CD14-positive monocyte (primary cell): Measurements from ENCODE around the gene LCN9. TPM values are rescaled to one million over a fixed set of nuclear protein-coding genes. Genes with fewer than 3 reads are reported as not detected.
"Not testable (repeated sequence)": the region's sequence is repeated elsewhere in the genome, so short reads cannot be mapped to it uniquely, and the experiment has no call there.

Source experiments
- DNase-seq, 3 donors: peaks; one replicate each; pipeline ENCODE4 v3.0.0-alpha.2; 2011 to 2022
- H2AFZ ChIP-seq: 2 replicates; pipeline ENCODE4 v1.6.0; 2012; ENCODE audit warnings: mild to moderate bottlenecking, low read depth, low read length, inconsistent platforms; ENCODE audit not compliant: insufficient read depth, poor library complexity, severe bottlenecking
- H3K27ac ChIP-seq, 2 donors: 1 replicate in 1 of 2; 2 replicates in 1 of 2; pipeline ENCODE4 v1.5.1; 2012 to 2013; ENCODE audit warnings: low read length in 2 of 2, control low read depth in 1 of 2, inconsistent platforms in 1 of 2, low read depth in 1 of 2, mild to moderate bottlenecking in 1 of 2
- H3K27me3 ChIP-seq, 2 donors: one replicate each; pipeline versions ENCODE4 v1.6.0 to v1.6.1; 2011 to 2013; ENCODE audit warnings: low read length in 2 of 2; ENCODE audit not compliant: control insufficient read depth in 2 of 2, insufficient read depth in 2 of 2
- H3K36me3 ChIP-seq, 2 donors: replicated peaks in 1 of 2; 1 replicate in 1 of 2; 2 replicates in 1 of 2; pipeline versions ENCODE4 v1.5.1 to v1.6.1; 2012 to 2013; ENCODE audit warnings: low read length in 2 of 2, control low read depth in 1 of 2, inconsistent platforms in 1 of 2, mild to moderate bottlenecking in 1 of 2; ENCODE audit not compliant: insufficient read depth in 2 of 2, control insufficient read depth in 1 of 2
- H3K4me1 ChIP-seq, 2 donors: 1 replicate in 1 of 2; 2 replicates in 1 of 2; pipeline versions ENCODE4 v1.5.1 to v1.6.1; 2012 to 2013; ENCODE audit warnings: low read length in 2 of 2, control low read depth in 1 of 2, inconsistent platforms in 1 of 2, mild to moderate bottlenecking in 1 of 2, moderate library complexity in 1 of 2; ENCODE audit not compliant: insufficient read depth in 2 of 2, control insufficient read depth in 1 of 2
- H3K4me2 ChIP-seq: replicated peaks from 2 replicates; pipeline ENCODE3; 2012; ENCODE audit warnings: low read length, moderate library complexity, mild to moderate bottlenecking; ENCODE audit not compliant: poor library complexity, severe bottlenecking; ENCODE audit errors: extremely low read depth
- H3K4me3 ChIP-seq, 3 experiments: fragments of 200-600 bp in 1 of 3; sonication (generic) in 1 of 3; replicated peaks in 1 of 3; 1 replicate in 2 of 3; 2 replicates in 1 of 3; pipeline ENCODE4 v1.5.1; 2011 to 2013; ENCODE audit warnings: low read length in 3 of 3, mild to moderate bottlenecking in 3 of 3, control low read depth in 2 of 3, low read depth in 2 of 3, inconsistent platforms in 1 of 3, moderate library complexity in 1 of 3
- H3K79me2 ChIP-seq: 2 replicates; pipeline ENCODE4 v1.6.0; 2012; ENCODE audit warnings: mild to moderate bottlenecking, control low read depth, inconsistent platforms, low read length, moderate library complexity; ENCODE audit not compliant: insufficient read depth
- H3K9ac ChIP-seq: 2 replicates; pipeline ENCODE4 v1.6.0; 2017; ENCODE audit warnings: low read length, mild to moderate bottlenecking; ENCODE audit not compliant: insufficient read depth, poor library complexity, severe bottlenecking
- H3K9me3 ChIP-seq, 2 donors: replicated peaks in 1 of 2; 1 replicate in 1 of 2; 2 replicates in 1 of 2; pipeline versions ENCODE4 v1.5.1 to v1.6.1; 2012 to 2013; ENCODE audit warnings: low read length in 2 of 2, control low read depth in 1 of 2; ENCODE audit not compliant: control insufficient read depth in 1 of 2, insufficient read depth in 1 of 2
- H4K20me1 ChIP-seq: 2 replicates; pipeline ENCODE4 v1.6.0; 2012; ENCODE audit warnings: mild to moderate bottlenecking, low read length, control low read depth, moderate library complexity; ENCODE audit not compliant: insufficient read depth
- H3K27ac Mint-ChIP-seq, 7 donors: one replicate each; pipeline ENCODE4 v1.8.0; 2020; ENCODE audit warnings: mild to moderate bottlenecking in 7 of 7, mixed read lengths in 7 of 7, moderate library complexity in 6 of 7, inconsistent platforms in 2 of 7
- H3K27me3 Mint-ChIP-seq, 3 donors: one replicate each; pipeline ENCODE4 v1.8.0; 2021 to 2022; ENCODE audit warnings: low read depth in 3 of 3, mild to moderate bottlenecking in 3 of 3, mixed read lengths in 3 of 3, moderate library complexity in 3 of 3, inconsistent platforms in 1 of 3
- H3K36me3 Mint-ChIP-seq, 2 donors: one replicate each; pipeline ENCODE4 v1.8.0; 2020; ENCODE audit warnings: mixed read lengths in 2 of 2, inconsistent platforms in 1 of 2, mild to moderate bottlenecking in 1 of 2
- H3K4me1 Mint-ChIP-seq: one replicate; pipeline ENCODE4 v1.8.0; 2020; ENCODE audit warnings: mild to moderate bottlenecking, mixed read lengths
- H3K4me3 Mint-ChIP-seq, 2 donors: one replicate each; pipeline ENCODE4 v1.8.0; 2020; ENCODE audit warnings: mild to moderate bottlenecking in 2 of 2, mixed read lengths in 2 of 2, moderate library complexity in 1 of 2
- H3K9me3 Mint-ChIP-seq, 7 donors: one replicate each; pipeline ENCODE4 v1.8.0; 2020 to 2022; ENCODE audit warnings: mixed read lengths in 7 of 7, mild to moderate bottlenecking in 6 of 7, moderate library complexity in 6 of 7, inconsistent platforms in 2 of 7
- WGBS: methylation state at CpG from one replicate; pipeline ENCODE4 v1.1.5; 2013; ENCODE audit warnings: missing lambda C conversion rate; ENCODE audit not compliant: insufficient coverage; 5-methylcytosine and 5-hydroxymethylcytosine counted together
- intact Hi-C, 2 donors: fragments of 100-400 bp; cut with micrococcal nuclease; formaldehyde crosslinking; loops; one replicate each; pipeline versions ENCODE4 v1.15.0 to v1.15.1; 2023
- polyA plus RNA-seq, 3 donors: library from polyadenylated mRNA; depleted of rRNA in 1 of 3; unstranded in 2 of 3; stranded (reverse) in 1 of 3; fragments of 300-500 nt in 2 of 3; fragments of >200 nt in 1 of 3; fragmentation: Illumina TruSeq in 2 of 3; gene quantifications; 1 replicate in 2 of 3; 2 replicates in 1 of 3; pipeline ENCODE4 v1.2.3, GENCODE V29; 2012 to 2021
- TF ChIP-seq, protein P1 (sequence below): fragments of 200-600 bp; IDR thresholded peaks from one replicate; pipeline ENCODE4 v1.8.0; 2022; ENCODE audit warnings: antibody characterized with exemption, mild to moderate bottlenecking

The LCN9 gene
- polyA plus RNA-seq, 3 donors = not detected

DNA sequence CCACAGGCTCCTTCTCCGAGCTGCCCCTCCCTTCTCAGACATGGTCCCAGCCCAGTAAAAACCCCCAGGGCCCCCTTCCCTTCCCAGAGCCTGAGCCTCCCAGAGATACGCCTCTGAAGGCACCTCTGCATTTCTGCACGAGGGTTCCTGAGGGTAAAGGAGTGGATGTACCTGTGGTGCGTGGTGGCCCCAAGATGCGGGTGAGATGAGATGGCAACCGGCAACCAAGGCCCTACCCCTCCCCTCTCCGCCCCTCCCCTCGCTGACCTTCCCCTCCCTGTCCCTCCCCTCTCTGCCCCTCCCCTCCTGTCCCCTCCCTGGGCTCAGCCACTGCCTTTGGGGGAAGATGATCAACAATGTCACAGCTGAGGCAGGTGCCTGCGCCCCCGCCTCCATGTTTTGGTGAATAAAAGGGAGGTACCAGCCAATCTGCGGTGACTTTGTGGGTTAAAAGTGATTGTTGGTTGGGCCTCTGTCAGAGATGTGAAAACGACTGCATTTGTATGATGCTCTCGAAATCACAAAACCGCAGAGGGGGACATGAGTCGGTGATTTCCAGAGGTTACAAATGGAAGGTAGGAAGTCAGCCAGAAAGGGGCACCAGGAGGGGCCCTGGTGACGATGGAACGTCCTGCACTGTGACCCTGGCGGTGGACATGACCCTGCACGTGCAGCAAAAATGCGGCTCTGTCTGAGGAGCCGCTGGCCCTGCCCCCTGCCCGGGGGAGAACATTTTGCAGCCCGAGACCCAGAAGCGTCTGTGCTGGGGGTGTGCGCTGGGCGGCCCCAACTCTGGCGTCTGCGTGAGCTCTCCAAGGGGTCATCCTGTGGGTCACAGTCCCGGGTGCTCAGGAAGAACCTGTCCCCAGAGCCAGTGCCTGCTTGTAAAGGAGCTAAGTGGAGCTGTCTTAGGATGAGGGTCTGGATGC is 3.7 kb downstream of the LCN9 start:
- Histone ChIP-seq H3K27ac (no peak overlapping the region), H3K36me3 (no peaks in the 10 kb centered on the region), H3K79me2 (no peaks in the 10 kb centered on the region), H3K4me3 (no peak overlapping the region), H3K9ac (no peak overlapping the region), H3K27me3 (no peaks in the 10 kb centered on the region), H3K4me1 (no peaks in the 10 kb centered on the region), H4K20me1 (no peaks in the 10 kb centered on the region), H3K9me3 (no peaks in the 10 kb centered on the region), H3K4me2 (no peak overlapping the region), H2AFZ (no peak overlapping the region)
- 84% methylated on average over 18 of the region's 29 CpGs for WGBS
- intact Hi-C loops = no loop called here
- Mint-ChIP-seq H3K36me3 (no peaks in the 10 kb centered on the region), H3K27ac (no peak overlapping the region), H3K9me3 (peaks cover 0 to 7% (median 2%) of the 10 kb centered on the region in 7 donors), H3K4me3 (no peak overlapping the region), H3K27me3 (peaks cover 2 to 6% (median 4%) of the 10 kb centered on the region in 3 donors), H3K4me1 (no peaks in the 10 kb centered on the region)
- DNase-seq = no peak
- TF ChIP-seq, protein P1, sequence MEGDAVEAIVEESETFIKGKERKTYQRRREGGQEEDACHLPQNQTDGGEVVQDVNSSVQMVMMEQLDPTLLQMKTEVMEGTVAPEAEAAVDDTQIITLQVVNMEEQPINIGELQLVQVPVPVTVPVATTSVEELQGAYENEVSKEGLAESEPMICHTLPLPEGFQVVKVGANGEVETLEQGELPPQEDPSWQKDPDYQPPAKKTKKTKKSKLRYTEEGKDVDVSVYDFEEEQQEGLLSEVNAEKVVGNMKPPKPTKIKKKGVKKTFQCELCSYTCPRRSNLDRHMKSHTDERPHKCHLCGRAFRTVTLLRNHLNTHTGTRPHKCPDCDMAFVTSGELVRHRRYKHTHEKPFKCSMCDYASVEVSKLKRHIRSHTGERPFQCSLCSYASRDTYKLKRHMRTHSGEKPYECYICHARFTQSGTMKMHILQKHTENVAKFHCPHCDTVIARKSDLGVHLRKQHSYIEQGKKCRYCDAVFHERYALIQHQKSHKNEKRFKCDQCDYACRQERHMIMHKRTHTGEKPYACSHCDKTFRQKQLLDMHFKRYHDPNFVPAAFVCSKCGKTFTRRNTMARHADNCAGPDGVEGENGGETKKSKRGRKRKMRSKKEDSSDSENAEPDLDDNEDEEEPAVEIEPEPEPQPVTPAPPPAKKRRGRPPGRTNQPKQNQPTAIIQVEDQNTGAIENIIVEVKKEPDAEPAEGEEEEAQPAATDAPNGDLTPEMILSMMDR = no peak

DNA sequence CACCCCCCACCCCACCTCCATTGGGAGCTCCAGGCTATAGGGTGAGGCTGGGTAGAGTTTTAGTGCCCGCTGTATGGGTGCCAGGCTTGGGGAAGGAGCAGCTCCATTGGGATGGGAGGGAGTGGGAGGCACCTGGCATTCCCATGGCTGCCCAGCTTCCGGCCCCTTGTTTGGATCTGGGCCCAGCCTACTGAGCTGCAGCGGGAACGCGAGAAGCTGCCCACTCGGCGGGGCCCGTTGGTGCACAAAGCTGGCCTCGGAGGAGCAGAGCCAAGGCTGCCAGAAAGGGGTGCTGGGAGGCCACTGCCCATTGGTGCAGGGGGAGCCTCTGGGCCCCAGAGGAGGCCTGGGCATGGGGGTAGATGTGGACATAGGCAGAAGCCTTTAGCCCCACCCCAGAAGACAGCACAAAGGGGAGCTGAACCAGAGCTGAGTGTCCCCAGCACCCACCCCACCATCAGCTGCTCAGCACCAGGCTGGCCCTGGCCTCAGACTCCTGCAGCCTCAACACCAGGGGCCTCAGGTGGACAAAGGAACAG is 4.4 kb downstream of the LCN9 start:
- H3K9ac ChIP-seq = no peak overlapping the region
- Mint-ChIP-seq H3K27ac (no peak overlapping the region), H3K4me1 (no peaks in the 10 kb centered on the region), H3K36me3 (no peaks in the 10 kb centered on the region), H3K4me3 (no peak overlapping the region), H3K27me3 (peaks cover 2 to 8% (median 4%) of the 10 kb centered on the region in 3 donors), H3K9me3 (peaks cover 0 to 7% (median 2%) of the 10 kb centered on the region in 7 donors)
- no peak overlapping the region for H3K27ac ChIP-seq
- H3K4me2 ChIP-seq = no peak overlapping the region
- no peaks in the 10 kb centered on the region for H3K36me3 ChIP-seq
- no peaks in the 10 kb centered on the region for H4K20me1 ChIP-seq
- TF ChIP-seq, protein P1 = no peak
- no peaks in the 10 kb centered on the region for H3K9me3 ChIP-seq
- H3K27me3 ChIP-seq = no peaks in the 10 kb centered on the region
- no peak overlapping the region for H3K4me3 ChIP-seq
- H2AFZ ChIP-seq = no peak overlapping the region
- intact Hi-C loops = no loop called here
- H3K79me2 ChIP-seq = no peaks in the 10 kb centered on the region
- WGBS = 97% methylated on average over 8 of the region's 9 CpGs
- no peaks in the 10 kb centered on the region for H3K4me1 ChIP-seq
- no peak for DNase-seq

DNA sequence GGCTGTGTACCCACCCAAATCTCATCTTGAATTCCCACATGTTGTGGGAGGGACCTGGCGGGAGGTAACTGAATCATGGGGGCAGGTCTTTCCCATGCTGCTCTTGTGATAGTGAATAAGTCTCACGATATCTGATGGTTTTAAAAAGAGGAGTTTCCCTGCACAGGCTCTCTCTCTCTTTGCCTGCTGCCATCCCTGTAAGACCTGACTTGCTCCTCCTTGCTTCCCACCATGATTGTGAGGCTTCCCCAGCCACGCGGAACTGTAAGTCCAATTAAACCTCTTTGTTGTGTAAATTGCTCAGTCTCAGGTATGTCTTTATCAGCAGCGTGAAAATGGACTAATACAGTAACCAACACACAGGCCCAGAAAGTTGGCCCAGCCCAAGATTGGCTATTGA is 5.9 kb downstream of the LCN9 start:
- H4K20me1 ChIP-seq, H3K9ac ChIP-seq, H3K36me3 Mint-ChIP-seq, H3K27ac ChIP-seq, H3K4me1 ChIP-seq, H3K27ac Mint-ChIP-seq, H3K9me3 ChIP-seq, DNase-seq, H3K4me3 ChIP-seq, H3K4me3 Mint-ChIP-seq, H3K9me3 Mint-ChIP-seq, H2AFZ ChIP-seq, H3K79me2 ChIP-seq, H3K27me3 ChIP-seq, intact Hi-C loops, H3K27me3 Mint-ChIP-seq, H3K36me3 ChIP-seq, H3K4me1 Mint-ChIP-seq, H3K4me2 ChIP-seq: not testable (repeated sequence)
- WGBS = no CpG with 5 or more reads among the region's 5 CpGs
